ENCODE measurements around the gene MRPL43. TPM values are rescaled to one million over a fixed set of nuclear protein-coding genes. Genes with fewer than 3 reads are reported as not detected.

MRPL43 gene
- total RNA-seq, 1 experiment from 2014 or later: 91.3 TPM

GRCh38 chr10:100983868-100984671, 3.2 kb downstream of the MRPL43 start:
- no peak for ATAC-seq
- Mint-ChIP-seq H3K9me3 (no peaks in the 10 kb centered on the region), H3K4me1 (peaks cover 13% of the 10 kb centered on the region), H3K27ac (peak overlapping the region; percentile 70; the same call in 1 of the 2 replicates), H3K36me3 (peaks cover 4% of the 10 kb centered on the region; the same call in 1 of the 2 replicates), H3K4me3 (no peak overlapping the region), H3K27me3 (ENCODE audit: low read depth) (no peaks in the 10 kb centered on the region)
- DNase-seq (ENCODE audit: low spot score): no peak
- CTCF ChIA-PET: interaction anchor here (1.1 kb wide), 1 partner anchor 13 kb away, joined by 7 read pairs; no protein-coding TSS in a partner anchor
- TF ChIP-seq CREB1 (CRISPR knock-in tag; IDR thresholded peaks at IDR 0.05) (no peak), ATF3 (CRISPR knock-in tag; conservative IDR thresholded peaks at IDR 0.05) (no peak), ZNF121 (CRISPR knock-in tag; IDR thresholded peaks at IDR 0.05) (no peak), JUN (CRISPR knock-in tag; IDR thresholded peaks at IDR 0.05) (no peak), CTCF (IDR thresholded peaks at IDR 0.05) (no peak), CBFB (CRISPR knock-in tag; IDR thresholded peaks at IDR 0.05; ENCODE audit: low read depth) (no peak), NR3C1 (CRISPR knock-in tag; conservative IDR thresholded peaks at IDR 0.05; ENCODE audit: low read depth) (no peak), TP53 (CRISPR knock-in tag; IDR thresholded peaks at IDR 0.05) (no peak), FOXP4 (CRISPR knock-in tag; IDR thresholded peaks at IDR 0.05) (no peak), ZNF232 (CRISPR knock-in tag; IDR thresholded peaks at IDR 0.05) (no peak), ZNF317 (CRISPR knock-in tag; IDR thresholded peaks at IDR 0.05; ENCODE audit: borderline replicate concordance, low read depth) (no peak), ZNF263 (CRISPR knock-in tag; IDR thresholded peaks at IDR 0.05; ENCODE audit: low read depth) (no peak), ZBTB21 (CRISPR knock-in tag; IDR thresholded peaks at IDR 0.05; ENCODE audit: borderline replicate concordance) (no peak)
- TF ChIP-seq, protein P1, sequence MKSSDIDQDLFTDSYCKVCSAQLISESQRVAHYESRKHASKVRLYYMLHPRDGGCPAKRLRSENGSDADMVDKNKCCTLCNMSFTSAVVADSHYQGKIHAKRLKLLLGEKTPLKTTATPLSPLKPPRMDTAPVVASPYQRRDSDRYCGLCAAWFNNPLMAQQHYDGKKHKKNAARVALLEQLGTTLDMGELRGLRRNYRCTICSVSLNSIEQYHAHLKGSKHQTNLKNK (CRISPR knock-in tag; IDR thresholded peaks at IDR 0.05): no peak
- TF ChIP-seq, protein P2, sequence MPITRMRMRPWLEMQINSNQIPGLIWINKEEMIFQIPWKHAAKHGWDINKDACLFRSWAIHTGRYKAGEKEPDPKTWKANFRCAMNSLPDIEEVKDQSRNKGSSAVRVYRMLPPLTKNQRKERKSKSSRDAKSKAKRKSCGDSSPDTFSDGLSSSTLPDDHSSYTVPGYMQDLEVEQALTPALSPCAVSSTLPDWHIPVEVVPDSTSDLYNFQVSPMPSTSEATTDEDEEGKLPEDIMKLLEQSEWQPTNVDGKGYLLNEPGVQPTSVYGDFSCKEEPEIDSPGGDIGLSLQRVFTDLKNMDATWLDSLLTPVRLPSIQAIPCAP (CRISPR knock-in tag; IDR thresholded peaks at IDR 0.05): no peak
- TF ChIP-seq, protein P3, sequence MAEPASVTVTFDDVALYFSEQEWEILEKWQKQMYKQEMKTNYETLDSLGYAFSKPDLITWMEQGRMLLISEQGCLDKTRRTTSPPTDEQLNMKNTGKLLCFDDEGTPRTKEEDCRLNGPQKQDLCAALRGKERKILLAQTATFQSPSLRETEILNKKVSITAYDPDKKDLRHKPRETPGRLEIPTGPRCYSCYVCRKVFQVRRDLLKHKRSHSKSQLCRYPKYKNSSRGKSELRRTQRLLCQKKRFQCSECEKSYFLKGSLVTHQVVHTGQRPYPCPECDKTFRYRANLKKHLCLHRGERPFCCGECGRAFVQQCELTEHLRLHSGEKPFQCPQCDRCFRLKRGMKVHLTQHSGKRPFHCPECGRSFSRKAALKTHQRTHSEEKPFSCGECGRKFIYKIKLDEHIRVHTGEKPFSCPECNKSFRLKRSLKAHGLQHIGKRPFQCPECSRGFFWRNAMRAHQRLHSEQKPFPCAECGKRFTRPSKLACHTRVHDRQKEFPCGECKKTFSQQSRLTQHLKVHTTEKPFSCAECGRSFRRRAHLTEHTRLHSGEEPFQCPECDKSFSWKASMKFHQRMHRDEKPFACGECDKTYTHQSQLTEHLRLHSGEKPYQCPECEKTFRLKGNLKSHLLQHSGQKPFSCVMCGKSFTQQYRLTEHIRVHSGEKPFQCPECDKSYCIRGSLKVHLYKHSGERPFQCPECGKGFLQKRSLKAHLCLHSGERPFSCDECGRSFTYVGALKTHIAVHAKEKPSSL (CRISPR knock-in tag; conservative IDR thresholded peaks at IDR 0.05): no peak
- TF ChIP-seq, protein P4, sequence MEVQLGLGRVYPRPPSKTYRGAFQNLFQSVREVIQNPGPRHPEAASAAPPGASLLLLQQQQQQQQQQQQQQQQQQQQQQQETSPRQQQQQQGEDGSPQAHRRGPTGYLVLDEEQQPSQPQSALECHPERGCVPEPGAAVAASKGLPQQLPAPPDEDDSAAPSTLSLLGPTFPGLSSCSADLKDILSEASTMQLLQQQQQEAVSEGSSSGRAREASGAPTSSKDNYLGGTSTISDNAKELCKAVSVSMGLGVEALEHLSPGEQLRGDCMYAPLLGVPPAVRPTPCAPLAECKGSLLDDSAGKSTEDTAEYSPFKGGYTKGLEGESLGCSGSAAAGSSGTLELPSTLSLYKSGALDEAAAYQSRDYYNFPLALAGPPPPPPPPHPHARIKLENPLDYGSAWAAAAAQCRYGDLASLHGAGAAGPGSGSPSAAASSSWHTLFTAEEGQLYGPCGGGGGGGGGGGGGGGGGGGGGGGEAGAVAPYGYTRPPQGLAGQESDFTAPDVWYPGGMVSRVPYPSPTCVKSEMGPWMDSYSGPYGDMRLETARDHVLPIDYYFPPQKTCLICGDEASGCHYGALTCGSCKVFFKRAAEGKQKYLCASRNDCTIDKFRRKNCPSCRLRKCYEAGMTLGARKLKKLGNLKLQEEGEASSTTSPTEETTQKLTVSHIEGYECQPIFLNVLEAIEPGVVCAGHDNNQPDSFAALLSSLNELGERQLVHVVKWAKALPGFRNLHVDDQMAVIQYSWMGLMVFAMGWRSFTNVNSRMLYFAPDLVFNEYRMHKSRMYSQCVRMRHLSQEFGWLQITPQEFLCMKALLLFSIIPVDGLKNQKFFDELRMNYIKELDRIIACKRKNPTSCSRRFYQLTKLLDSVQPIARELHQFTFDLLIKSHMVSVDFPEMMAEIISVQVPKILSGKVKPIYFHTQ (CRISPR knock-in tag; IDR thresholded peaks at IDR 0.05): no peak
- POLR2A ChIA-PET: no interaction called here
